CD14-positive monocyte (primary cell): Measurements from ENCODE around the gene HSPA6. TPM values are rescaled to one million over a fixed set of nuclear protein-coding genes. Genes with fewer than 3 reads are reported as not detected.
"Not testable (repeated sequence)": the region's sequence is repeated elsewhere in the genome, so short reads cannot be mapped to it uniquely, and the experiment has no call there.

Source experiments
- DNase-seq, 3 donors: peaks; one replicate each; pipeline ENCODE4 v3.0.0-alpha.2; 2011 to 2022
- H2AFZ ChIP-seq: 2 replicates; pipeline ENCODE4 v1.6.0; 2012; ENCODE audit warnings: mild to moderate bottlenecking, low read depth, low read length, inconsistent platforms; ENCODE audit not compliant: insufficient read depth, poor library complexity, severe bottlenecking
- H3K27ac ChIP-seq, 2 donors: 1 replicate in 1 of 2; 2 replicates in 1 of 2; pipeline ENCODE4 v1.5.1; 2012 to 2013; ENCODE audit warnings: low read length in 2 of 2, control low read depth in 1 of 2, inconsistent platforms in 1 of 2, low read depth in 1 of 2, mild to moderate bottlenecking in 1 of 2
- H3K27me3 ChIP-seq, 2 donors: one replicate each; pipeline versions ENCODE4 v1.6.0 to v1.6.1; 2011 to 2013; ENCODE audit warnings: low read length in 2 of 2; ENCODE audit not compliant: control insufficient read depth in 2 of 2, insufficient read depth in 2 of 2
- H3K36me3 ChIP-seq, 2 donors: replicated peaks in 1 of 2; 1 replicate in 1 of 2; 2 replicates in 1 of 2; pipeline versions ENCODE4 v1.5.1 to v1.6.1; 2012 to 2013; ENCODE audit warnings: low read length in 2 of 2, control low read depth in 1 of 2, inconsistent platforms in 1 of 2, mild to moderate bottlenecking in 1 of 2; ENCODE audit not compliant: insufficient read depth in 2 of 2, control insufficient read depth in 1 of 2
- H3K4me1 ChIP-seq, 2 donors: 1 replicate in 1 of 2; 2 replicates in 1 of 2; pipeline versions ENCODE4 v1.5.1 to v1.6.1; 2012 to 2013; ENCODE audit warnings: low read length in 2 of 2, control low read depth in 1 of 2, inconsistent platforms in 1 of 2, mild to moderate bottlenecking in 1 of 2, moderate library complexity in 1 of 2; ENCODE audit not compliant: insufficient read depth in 2 of 2, control insufficient read depth in 1 of 2
- H3K4me2 ChIP-seq: replicated peaks from 2 replicates; pipeline ENCODE3; 2012; ENCODE audit warnings: low read length, moderate library complexity, mild to moderate bottlenecking; ENCODE audit not compliant: poor library complexity, severe bottlenecking; ENCODE audit errors: extremely low read depth
- H3K4me3 ChIP-seq, 3 experiments: fragments of 200-600 bp in 1 of 3; sonication (generic) in 1 of 3; replicated peaks in 1 of 3; 1 replicate in 2 of 3; 2 replicates in 1 of 3; pipeline ENCODE4 v1.5.1; 2011 to 2013; ENCODE audit warnings: low read length in 3 of 3, mild to moderate bottlenecking in 3 of 3, control low read depth in 2 of 3, low read depth in 2 of 3, inconsistent platforms in 1 of 3, moderate library complexity in 1 of 3
- H3K79me2 ChIP-seq: 2 replicates; pipeline ENCODE4 v1.6.0; 2012; ENCODE audit warnings: mild to moderate bottlenecking, control low read depth, inconsistent platforms, low read length, moderate library complexity; ENCODE audit not compliant: insufficient read depth
- H3K9ac ChIP-seq: 2 replicates; pipeline ENCODE4 v1.6.0; 2017; ENCODE audit warnings: low read length, mild to moderate bottlenecking; ENCODE audit not compliant: insufficient read depth, poor library complexity, severe bottlenecking
- H3K9me3 ChIP-seq, 2 donors: replicated peaks in 1 of 2; 1 replicate in 1 of 2; 2 replicates in 1 of 2; pipeline versions ENCODE4 v1.5.1 to v1.6.1; 2012 to 2013; ENCODE audit warnings: low read length in 2 of 2, control low read depth in 1 of 2; ENCODE audit not compliant: control insufficient read depth in 1 of 2, insufficient read depth in 1 of 2
- H4K20me1 ChIP-seq: 2 replicates; pipeline ENCODE4 v1.6.0; 2012; ENCODE audit warnings: mild to moderate bottlenecking, low read length, control low read depth, moderate library complexity; ENCODE audit not compliant: insufficient read depth
- H3K27ac Mint-ChIP-seq, 7 donors: one replicate each; pipeline ENCODE4 v1.8.0; 2020; ENCODE audit warnings: mild to moderate bottlenecking in 7 of 7, mixed read lengths in 7 of 7, moderate library complexity in 6 of 7, inconsistent platforms in 2 of 7
- H3K27me3 Mint-ChIP-seq, 3 donors: one replicate each; pipeline ENCODE4 v1.8.0; 2021 to 2022; ENCODE audit warnings: low read depth in 3 of 3, mild to moderate bottlenecking in 3 of 3, mixed read lengths in 3 of 3, moderate library complexity in 3 of 3, inconsistent platforms in 1 of 3
- H3K36me3 Mint-ChIP-seq, 2 donors: one replicate each; pipeline ENCODE4 v1.8.0; 2020; ENCODE audit warnings: mixed read lengths in 2 of 2, inconsistent platforms in 1 of 2, mild to moderate bottlenecking in 1 of 2
- H3K4me1 Mint-ChIP-seq: one replicate; pipeline ENCODE4 v1.8.0; 2020; ENCODE audit warnings: mild to moderate bottlenecking, mixed read lengths
- H3K4me3 Mint-ChIP-seq, 2 donors: one replicate each; pipeline ENCODE4 v1.8.0; 2020; ENCODE audit warnings: mild to moderate bottlenecking in 2 of 2, mixed read lengths in 2 of 2, moderate library complexity in 1 of 2
- H3K9me3 Mint-ChIP-seq, 7 donors: one replicate each; pipeline ENCODE4 v1.8.0; 2020 to 2022; ENCODE audit warnings: mixed read lengths in 7 of 7, mild to moderate bottlenecking in 6 of 7, moderate library complexity in 6 of 7, inconsistent platforms in 2 of 7
- WGBS: methylation state at CpG from one replicate; pipeline ENCODE4 v1.1.5; 2013; ENCODE audit warnings: missing lambda C conversion rate; ENCODE audit not compliant: insufficient coverage; 5-methylcytosine and 5-hydroxymethylcytosine counted together
- intact Hi-C, 2 donors: fragments of 100-400 bp; cut with micrococcal nuclease; formaldehyde crosslinking; loops; one replicate each; pipeline versions ENCODE4 v1.15.0 to v1.15.1; 2023
- polyA plus RNA-seq, 3 donors: library from polyadenylated mRNA; depleted of rRNA in 1 of 3; unstranded in 2 of 3; stranded (reverse) in 1 of 3; fragments of 300-500 nt in 2 of 3; fragments of >200 nt in 1 of 3; fragmentation: Illumina TruSeq in 2 of 3; gene quantifications; 1 replicate in 2 of 3; 2 replicates in 1 of 3; pipeline ENCODE4 v1.2.3, GENCODE V29; 2012 to 2021

HSPA6 gene
- polyA plus RNA-seq, 3 donors, result 3.4 to 37.5 (median 19.3) TPM

DNA sequence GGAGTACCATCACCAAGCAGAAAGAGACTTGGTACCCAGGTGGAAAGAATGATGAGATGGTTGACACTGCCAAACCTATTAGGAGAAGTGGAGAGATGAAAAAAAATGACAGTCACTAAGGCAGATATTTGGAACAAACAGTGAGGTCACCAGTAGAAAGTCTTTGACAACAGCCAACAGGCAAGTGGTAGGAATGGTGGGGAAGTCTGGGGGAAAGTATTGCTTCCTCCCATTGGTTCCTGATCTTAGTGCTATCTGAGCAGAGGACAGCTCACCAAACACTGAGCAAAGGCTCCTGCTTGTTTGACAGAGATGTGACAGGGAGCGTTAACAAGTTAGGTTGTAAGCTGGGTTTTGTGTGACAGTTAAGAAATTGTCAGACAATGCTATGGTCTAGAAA lies 18.8 kb downstream of the HSPA6 start:
- WGBS, result no CpG with 5 or more reads among the region's 1 CpG
- H3K27ac ChIP-seq, H3K79me2 ChIP-seq, H4K20me1 ChIP-seq, H3K36me3 ChIP-seq, H3K4me2 ChIP-seq, H3K9me3 Mint-ChIP-seq, intact Hi-C loops, H2AFZ ChIP-seq, H3K27me3 ChIP-seq, H3K4me3 ChIP-seq, H3K9ac ChIP-seq, H3K9me3 ChIP-seq: not testable (repeated sequence)
- H3K4me1 Mint-ChIP-seq, result peaks cover 49% of the 10 kb centered on the region
- H3K4me3 Mint-ChIP-seq, result peak overlapping the region in 1 of 2 donors; percentile 8
- peaks cover 2 to 13% (median 6%) of the 10 kb centered on the region in 3 donors for H3K27me3 Mint-ChIP-seq
- DNase-seq, result peak in 1 of 3 donors; percentile 36
- H3K27ac Mint-ChIP-seq, result peak overlapping the region in 1 of 7 donors; percentile 26
- peaks cover 29 to 39% of the 10 kb centered on the region in 2 donors for H3K4me1 ChIP-seq
- peaks cover 9 to 31% of the 10 kb centered on the region in 2 donors for H3K36me3 Mint-ChIP-seq

DNA sequence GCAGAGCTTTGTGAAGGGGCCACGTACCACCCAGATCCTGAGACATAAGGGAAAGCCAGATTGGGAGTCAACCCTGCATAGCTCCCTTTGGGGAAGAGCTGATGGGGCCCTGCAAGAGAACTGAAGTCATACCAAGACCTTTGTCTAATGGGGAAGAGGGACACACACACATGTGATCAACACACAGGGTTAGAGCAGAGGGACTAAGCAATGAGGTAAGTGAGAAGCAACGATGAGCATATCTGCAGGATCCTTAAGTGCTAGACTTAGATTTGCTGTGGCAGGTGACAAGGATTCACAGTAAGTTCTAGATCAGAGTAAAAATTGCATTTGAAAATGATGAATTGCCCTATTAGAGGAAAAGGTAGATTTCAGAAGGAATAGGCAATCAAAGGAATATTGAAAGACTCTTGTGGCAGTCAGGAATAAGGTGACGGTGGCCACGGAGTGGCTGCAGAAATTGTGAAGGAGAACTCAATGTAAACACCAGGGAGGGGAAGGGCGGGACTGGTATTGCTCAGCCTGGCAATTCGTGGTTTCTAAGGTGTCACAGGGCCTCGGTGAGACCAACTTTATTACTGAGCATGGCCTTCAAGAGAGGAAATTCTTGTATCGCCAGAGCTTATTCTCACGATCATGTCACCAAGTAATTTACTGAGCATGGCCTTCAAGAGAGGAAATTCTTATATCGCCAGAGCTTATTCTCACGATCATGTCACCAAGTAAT lies 20.8 kb downstream of the HSPA6 start:
- H3K36me3 ChIP-seq, H3K27ac ChIP-seq, H3K9me3 Mint-ChIP-seq, H4K20me1 ChIP-seq, intact Hi-C loops, H2AFZ ChIP-seq, H3K9ac ChIP-seq, H3K27me3 ChIP-seq, H3K9me3 ChIP-seq, H3K79me2 ChIP-seq: not testable (repeated sequence)
- peak in 1 of 3 donors; percentile 26 for DNase-seq
- Histone ChIP-seq H3K4me1 (peaks cover 36 to 52% of the 10 kb centered on the region in 2 donors), H3K4me3 (peak overlapping the region in 1 of 3 experiments; percentile 38), H3K4me2 (peak overlapping the region; percentile 19)
- peak overlapping the region; percentile 24 to 76 for H3K4me3 Mint-ChIP-seq
- H3K27me3 Mint-ChIP-seq, result peaks cover 2 to 11% (median 2%) of the 10 kb centered on the region in 3 donors
- H3K4me1 Mint-ChIP-seq, result peaks cover 60% of the 10 kb centered on the region
- peak overlapping the region in 4 of 7 donors; percentile 18 to 82 (median 52) for H3K27ac Mint-ChIP-seq
- WGBS, result 24% methylated on average over 5 of the region's 11 CpGs
- peaks cover 9 to 31% of the 10 kb centered on the region in 2 donors for H3K36me3 Mint-ChIP-seq

DNA sequence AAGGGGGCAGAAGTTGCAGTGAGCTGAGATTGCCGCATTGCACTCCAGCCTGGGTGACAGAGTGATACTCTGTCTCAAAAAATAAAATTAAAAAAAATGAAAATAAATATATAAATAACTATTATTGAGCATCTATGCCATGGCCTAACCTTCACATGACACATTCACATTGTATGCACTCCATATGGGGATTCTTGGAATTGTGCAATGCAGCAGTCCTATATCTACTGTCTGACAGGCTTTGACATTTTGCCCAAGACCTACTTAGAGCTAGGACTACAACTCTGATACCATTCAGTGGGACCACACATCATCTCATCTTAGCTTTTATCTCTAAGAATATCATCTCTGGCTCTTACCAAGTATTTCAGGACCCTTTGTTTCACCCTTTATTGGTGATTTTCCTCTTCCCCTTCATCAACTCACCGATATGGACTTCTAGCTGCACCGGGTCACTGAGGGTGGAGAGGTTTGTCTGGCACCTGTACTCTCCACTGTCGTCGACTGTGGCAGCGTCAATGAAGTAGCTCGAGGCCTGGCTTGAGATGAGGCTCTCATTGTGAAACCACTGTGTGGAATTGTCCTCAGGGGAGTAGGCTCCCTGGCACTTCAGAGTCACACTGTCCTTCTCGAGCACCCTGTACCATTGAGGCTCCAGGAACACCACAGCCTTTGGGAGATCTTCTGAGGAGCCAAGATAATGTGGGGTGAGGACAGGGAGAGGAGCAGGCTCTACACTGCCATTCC lies 23.8 kb downstream of the HSPA6 start:
- WGBS, result no CpG with 5 or more reads among the region's 8 CpGs
- H3K27me3 ChIP-seq, H3K4me2 ChIP-seq, H3K79me2 ChIP-seq, H4K20me1 ChIP-seq, H3K27me3 Mint-ChIP-seq, H3K27ac Mint-ChIP-seq, H3K9ac ChIP-seq, H3K36me3 ChIP-seq, H2AFZ ChIP-seq, H3K9me3 ChIP-seq, intact Hi-C loops, H3K9me3 Mint-ChIP-seq, H3K27ac ChIP-seq: not testable (repeated sequence)
- Mint-ChIP-seq H3K4me1 (peaks cover 53% of the 10 kb centered on the region), H3K36me3 (peaks cover 6 to 14% of the 10 kb centered on the region in 2 donors), H3K4me3 (peak overlapping the region; percentile 31 to 53)
- Histone ChIP-seq H3K4me3 (peak overlapping the region in 1 of 3 experiments; percentile 25), H3K4me1 (peaks cover 31 to 51% of the 10 kb centered on the region in 2 donors)
- DNase-seq, result peak in 1 of 3 donors; percentile 49

DNA sequence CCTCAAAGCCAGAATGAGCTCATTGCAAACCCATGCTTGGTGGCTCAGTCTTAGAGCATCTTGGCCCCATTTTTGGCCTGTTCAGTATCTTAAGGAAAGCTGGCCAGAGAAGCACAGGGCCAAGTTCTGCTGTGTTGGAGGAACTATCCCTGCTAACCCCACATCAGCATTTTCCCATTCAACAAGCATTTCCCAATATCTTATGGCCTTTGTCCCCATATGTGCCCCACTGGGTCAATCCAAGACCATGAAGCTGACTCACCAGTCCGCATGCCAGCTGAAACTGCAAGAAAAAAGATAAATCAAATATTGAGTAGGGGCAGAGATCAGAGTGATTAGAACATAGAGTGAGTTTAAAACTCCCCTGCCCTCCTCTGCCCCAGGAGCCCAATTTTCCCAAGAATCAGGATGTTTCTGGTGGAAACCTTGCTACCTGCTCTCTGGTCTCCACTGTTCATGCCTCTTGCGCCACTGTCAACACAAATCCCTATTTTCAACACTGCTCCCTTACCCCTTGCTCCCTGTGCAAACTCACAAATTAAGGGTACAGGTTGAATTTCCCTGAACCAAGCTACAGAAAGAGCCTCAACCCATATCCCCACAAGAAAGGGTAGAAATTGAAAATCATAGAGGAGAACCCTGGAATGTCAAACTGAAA lies 24.5 kb downstream of the HSPA6 start:
- H3K9ac ChIP-seq, H3K9me3 Mint-ChIP-seq, H3K27me3 ChIP-seq, H3K4me2 ChIP-seq, H3K9me3 ChIP-seq, H4K20me1 ChIP-seq, H2AFZ ChIP-seq, intact Hi-C loops, H3K79me2 ChIP-seq, H3K36me3 ChIP-seq, H3K27me3 Mint-ChIP-seq, DNase-seq: not testable (repeated sequence)
- WGBS, result no CpG with 5 or more reads among the region's 2 CpGs
- peak overlapping the region; percentile 21 to 64 (median 38) for H3K4me3 ChIP-seq
- peak overlapping the region in 3 of 7 donors; percentile 38 to 80 (median 77) for H3K27ac Mint-ChIP-seq
- peaks cover 53% of the 10 kb centered on the region for H3K4me1 Mint-ChIP-seq
- H3K36me3 Mint-ChIP-seq, result peaks cover 6 to 11% of the 10 kb centered on the region in 2 donors
- H3K27ac ChIP-seq, result peak overlapping the region in 1 of 2 donors; percentile 77
- H3K4me1 ChIP-seq, result peaks cover 34 to 52% of the 10 kb centered on the region in 2 donors
- H3K4me3 Mint-ChIP-seq, result peak overlapping the region; percentile 53 to 78
